ENCODE data around the gene MYH3.

DNA sequence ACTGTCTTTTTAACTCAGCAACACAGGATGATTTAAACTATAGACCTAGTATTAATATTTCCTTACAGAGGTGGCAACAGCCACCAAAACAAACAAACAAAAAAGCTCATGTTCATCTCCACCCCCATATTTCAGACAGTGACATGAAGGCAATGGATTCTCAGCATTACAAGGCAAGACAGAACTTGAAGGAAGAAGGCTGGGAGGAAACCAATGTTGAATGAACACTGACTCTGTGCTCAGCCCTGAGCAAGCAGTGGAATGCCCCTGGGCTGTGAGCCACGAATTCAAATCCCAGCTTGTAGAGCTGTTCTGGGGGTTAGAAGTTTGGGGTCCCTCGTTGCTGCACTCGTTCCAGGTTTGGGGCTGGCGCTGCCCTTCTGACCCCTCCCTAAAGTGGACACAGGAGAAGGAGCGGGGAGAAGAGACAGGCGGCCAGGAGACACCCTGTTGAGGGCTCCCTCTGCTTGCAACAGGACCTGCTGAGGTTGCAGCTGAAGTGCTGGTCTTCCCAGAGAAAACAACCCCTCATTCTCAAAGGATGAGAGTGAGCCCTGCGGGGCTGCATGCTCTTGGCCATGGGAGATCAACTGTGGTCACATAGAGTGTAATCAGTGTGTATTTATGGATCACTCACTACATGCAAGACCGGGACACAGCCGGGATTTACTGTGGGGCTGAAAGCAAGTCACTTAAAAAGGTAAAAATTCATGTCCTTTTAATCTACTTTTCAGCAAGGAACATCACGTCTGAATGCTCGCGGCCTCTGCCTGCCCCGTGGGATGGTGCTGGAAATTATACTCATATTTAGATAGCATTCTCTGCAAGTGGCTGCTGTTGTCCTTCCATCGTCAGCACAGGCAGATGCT lies 34.3 kb downstream of the MYH3 start:
- TF ChIP-seq CTCF (IDR thresholded peaks at IDR 0.05) (no peak), MLX (CRISPR knock-in tag; IDR thresholded peaks at IDR 0.05) (no peak), ZNF121 (CRISPR knock-in tag; IDR thresholded peaks at IDR 0.05) (no peak), TCF7 (CRISPR knock-in tag; IDR thresholded peaks at IDR 0.05; ENCODE audit: low read depth) (no peak), ESRRA (CRISPR knock-in tag; IDR thresholded peaks at IDR 0.05; ENCODE audit: borderline replicate concordance) (no peak), AFF4 (CRISPR knock-in tag; IDR thresholded peaks at IDR 0.05; ENCODE audit: borderline replicate concordance) (no peak), CREB1 (CRISPR knock-in tag; IDR thresholded peaks at IDR 0.05) (no peak)
- TF ChIP-seq, protein P1, sequence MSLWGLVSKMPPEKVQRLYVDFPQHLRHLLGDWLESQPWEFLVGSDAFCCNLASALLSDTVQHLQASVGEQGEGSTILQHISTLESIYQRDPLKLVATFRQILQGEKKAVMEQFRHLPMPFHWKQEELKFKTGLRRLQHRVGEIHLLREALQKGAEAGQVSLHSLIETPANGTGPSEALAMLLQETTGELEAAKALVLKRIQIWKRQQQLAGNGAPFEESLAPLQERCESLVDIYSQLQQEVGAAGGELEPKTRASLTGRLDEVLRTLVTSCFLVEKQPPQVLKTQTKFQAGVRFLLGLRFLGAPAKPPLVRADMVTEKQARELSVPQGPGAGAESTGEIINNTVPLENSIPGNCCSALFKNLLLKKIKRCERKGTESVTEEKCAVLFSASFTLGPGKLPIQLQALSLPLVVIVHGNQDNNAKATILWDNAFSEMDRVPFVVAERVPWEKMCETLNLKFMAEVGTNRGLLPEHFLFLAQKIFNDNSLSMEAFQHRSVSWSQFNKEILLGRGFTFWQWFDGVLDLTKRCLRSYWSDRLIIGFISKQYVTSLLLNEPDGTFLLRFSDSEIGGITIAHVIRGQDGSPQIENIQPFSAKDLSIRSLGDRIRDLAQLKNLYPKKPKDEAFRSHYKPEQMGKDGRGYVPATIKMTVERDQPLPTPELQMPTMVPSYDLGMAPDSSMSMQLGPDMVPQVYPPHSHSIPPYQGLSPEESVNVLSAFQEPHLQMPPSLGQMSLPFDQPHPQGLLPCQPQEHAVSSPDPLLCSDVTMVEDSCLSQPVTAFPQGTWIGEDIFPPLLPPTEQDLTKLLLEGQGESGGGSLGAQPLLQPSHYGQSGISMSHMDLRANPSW (CRISPR knock-in tag; conservative IDR thresholded peaks at IDR 0.05; ENCODE audit: low read depth), result no peak
- TF ChIP-seq, protein P2, sequence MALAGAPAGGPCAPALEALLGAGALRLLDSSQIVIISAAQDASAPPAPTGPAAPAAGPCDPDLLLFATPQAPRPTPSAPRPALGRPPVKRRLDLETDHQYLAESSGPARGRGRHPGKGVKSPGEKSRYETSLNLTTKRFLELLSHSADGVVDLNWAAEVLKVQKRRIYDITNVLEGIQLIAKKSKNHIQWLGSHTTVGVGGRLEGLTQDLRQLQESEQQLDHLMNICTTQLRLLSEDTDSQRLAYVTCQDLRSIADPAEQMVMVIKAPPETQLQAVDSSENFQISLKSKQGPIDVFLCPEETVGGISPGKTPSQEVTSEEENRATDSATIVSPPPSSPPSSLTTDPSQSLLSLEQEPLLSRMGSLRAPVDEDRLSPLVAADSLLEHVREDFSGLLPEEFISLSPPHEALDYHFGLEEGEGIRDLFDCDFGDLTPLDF (CRISPR knock-in tag; IDR thresholded peaks at IDR 0.05), result no peak

Data from WTC11 (cell line).